Esophagus muscularis mucosa (tissue), 4 donors: ENCODE measurements around the gene WWOX. TPM values are rescaled to one million over a fixed set of nuclear protein-coding genes. Genes with fewer than 3 reads are reported as not detected.
A peak's percentile ranks its signal among the peaks of the same experiment; 100 is the strongest.

Source experiments
- DNase-seq: peaks from one replicate; pipeline ENCODE4 v3.0.0-alpha.2; 2017; ENCODE audit errors: extremely low spot score
- H3K27ac ChIP-seq, 4 donors: fragments of 200-600 bp; sonication (generic); replicated peaks in 1 of 4; 1 replicate in 3 of 4; 2 replicates in 1 of 4; pipeline ENCODE4 v1.5.1; 2016 to 2019; ENCODE audit warnings: mild to moderate bottlenecking in 1 of 4
- H3K27me3 ChIP-seq, 4 donors: fragments of 200-600 bp; sonication (generic); one replicate each; pipeline versions ENCODE4 v1.5.1 to v1.6.0; 2016 to 2019
- H3K36me3 ChIP-seq, 4 donors: fragments of 200-600 bp; sonication (generic); one replicate each; pipeline ENCODE4 v1.5.1; 2016 to 2019
- H3K4me1 ChIP-seq, 4 donors: fragments of 200-600 bp; sonication (generic); one replicate each; pipeline ENCODE4 v1.5.1; 2016 to 2019
- H3K4me3 ChIP-seq, 4 donors: fragments of 200-600 bp; sonication (generic); 1 replicate in 2 of 4; 2 replicates in 2 of 4; pipeline ENCODE4 v1.5.1; 2016 to 2019; ENCODE audit warnings: mild to moderate bottlenecking in 4 of 4, moderate library complexity in 1 of 4
- H3K9me3 ChIP-seq, 4 donors: fragments of 200-600 bp; sonication (generic); 1 replicate in 3 of 4; 2 replicates in 1 of 4; pipeline ENCODE4 v1.5.1; 2016 to 2019
- CTCF ChIP-seq, 3 experiments: fragments of 200-600 bp in 2 of 3; fragments of 450-650 bp in 1 of 3; sonication (generic) in 2 of 3; IDR thresholded peaks; one replicate each; pipeline ENCODE4 v1.5.1; 2017 to 2019; ENCODE audit warnings: antibody characterized with exemption in 3 of 3, mild to moderate bottlenecking in 2 of 3, moderate library complexity in 1 of 3
- EP300 ChIP-seq: sonication (generic); formaldehyde crosslinking; IDR thresholded peaks from one replicate; pipeline ENCODE4 v1.6.1; 2017; ENCODE audit warnings: antibody characterized with exemption
- POLR2A ChIP-seq: fragments of 450-650 bp; IDR thresholded peaks from one replicate; pipeline ENCODE4 v1.6.1; 2017; ENCODE audit warnings: antibody characterized with exemption, moderate library complexity, mild to moderate bottlenecking, low read depth
- POLR2AphosphoS5 ChIP-seq, 2 donors: sonication (generic); formaldehyde crosslinking; IDR thresholded peaks; one replicate each; pipeline ENCODE4 v1.6.1; 2017; ENCODE audit warnings: antibody characterized with exemption in 2 of 2
- WGBS: methylation state at CpG from one replicate; pipeline ENCODE4 v1.1.5; 2018; 5-methylcytosine and 5-hydroxymethylcytosine counted together
- intact Hi-C: fragments of 100-400 bp; cut with DNase I; formaldehyde crosslinking; loops from one replicate; pipeline ENCODE4 v1.15.1; 2023
- total RNA-seq, 4 donors: library from RNA; depleted of rRNA; stranded (reverse); fragments of >200 nt; gene quantifications; one replicate each; pipeline versions ENCODE4 v1.1.0 to v1.2.1, GENCODE V29; 2016

The WWOX gene
- total RNA-seq, 4 donors from 2014 or later, result 14.4 to 27.8 (median 15.4) TPM

- TF ChIP-seq EP300 (no peak), CTCF (IDR thresholded peaks at IDR 0.05) (no peak), POLR2A (no peak), POLR2AphosphoS5 (IDR thresholded peaks at IDR 0.05) (no peak)
- 84% methylated on average over 4 of the region's 4 CpGs for WGBS
- Histone ChIP-seq H3K36me3 (no peaks in the 10 kb centered on the region), H3K9me3 (no peaks in the 10 kb centered on the region), H3K4me3 (no peak overlapping the region), H3K27me3 (no peaks in the 10 kb centered on the region), H3K4me1 (peaks cover 0 to 20% (median 15%) of the 10 kb centered on the region in 4 donors), H3K27ac (no peak overlapping the region)
- no peak for DNase-seq
- intact Hi-C loops, result no loop called here
Observed at GRCh38 chr16:78743556-78743955, 644.1 kb downstream of the WWOX start.

GRCh38 chr16:78744099-78744498 lies 644.6 kb downstream of the WWOX start:
- no peaks in the 10 kb centered on the region for H3K27me3 ChIP-seq
- H3K9me3 ChIP-seq, result no peaks in the 10 kb centered on the region
- TF ChIP-seq CTCF (IDR thresholded peaks at IDR 0.05), result no peak
- intact Hi-C loops, result no loop called here
- 91% methylated on average over 5 of the region's 5 CpGs for WGBS
- H3K4me1 ChIP-seq, result peaks cover 0 to 20% (median 15%) of the 10 kb centered on the region in 4 donors
- H3K4me3 ChIP-seq, result no peak overlapping the region
- no peaks in the 10 kb centered on the region for H3K36me3 ChIP-seq
- H3K27ac ChIP-seq, result no peak overlapping the region
- DNase-seq, result no peak

GRCh38 chr16:78744796-78745107 lies 645.3 kb downstream of the WWOX start:
- no peaks in the 10 kb centered on the region for H3K9me3 ChIP-seq
- intact Hi-C loops, result no loop called here
- TF ChIP-seq POLR2AphosphoS5 (IDR thresholded peaks at IDR 0.05), result no peak
- peaks cover 0 to 20% (median 15%) of the 10 kb centered on the region in 4 donors for H3K4me1 ChIP-seq
- no peak for DNase-seq
- H3K27ac ChIP-seq, result peak overlapping the region in 1 of 4 donors; percentile 17
- 57% methylated on average over 3 of the region's 3 CpGs for WGBS
- no peak overlapping the region for H3K4me3 ChIP-seq
- no peaks in the 10 kb centered on the region for H3K36me3 ChIP-seq
- no peaks in the 10 kb centered on the region for H3K27me3 ChIP-seq

GRCh38 chr16:78745108-78746019 lies 645.9 kb downstream of the WWOX start:
- no peak for DNase-seq
- peak overlapping the region in 2 of 4 donors; percentile 17 to 18 for H3K27ac ChIP-seq
- TF ChIP-seq EP300 (no peak), CTCF (IDR thresholded peaks at IDR 0.05) (no peak), POLR2AphosphoS5 (IDR thresholded peaks at IDR 0.05) (no peak), POLR2A (no peak)
- no peak overlapping the region for H3K4me3 ChIP-seq
- no peaks in the 10 kb centered on the region for H3K36me3 ChIP-seq
- WGBS, result 41% methylated on average over 7 of the region's 7 CpGs
- H3K27me3 ChIP-seq, result no peaks in the 10 kb centered on the region
- H3K9me3 ChIP-seq, result no peaks in the 10 kb centered on the region
- peaks cover 0 to 20% (median 15%) of the 10 kb centered on the region in 4 donors for H3K4me1 ChIP-seq
- intact Hi-C loops, result no loop called here

GRCh38 chr16:78746718-78747117 lies 647.3 kb downstream of the WWOX start:
- H3K4me1 ChIP-seq, result peaks cover 0 to 20% (median 15%) of the 10 kb centered on the region in 4 donors
- intact Hi-C loops, result no loop called here
- TF ChIP-seq POLR2AphosphoS5 (IDR thresholded peaks at IDR 0.05), result no peak
- no peak for TF ChIP-seq CTCF (IDR thresholded peaks at IDR 0.05)
- TF ChIP-seq POLR2A, result no peak
- TF ChIP-seq EP300, result no peak
- no peaks in the 10 kb centered on the region for H3K27me3 ChIP-seq
- 95% methylated on average over 2 of the region's 2 CpGs for WGBS
- no peak for DNase-seq
- no peaks in the 10 kb centered on the region for H3K9me3 ChIP-seq
- no peak overlapping the region for H3K27ac ChIP-seq
- no peaks in the 10 kb centered on the region for H3K36me3 ChIP-seq
- H3K4me3 ChIP-seq, result no peak overlapping the region
